Measurements from ENCODE around the gene HSPH1.

HSPH1 gene

DNA sequence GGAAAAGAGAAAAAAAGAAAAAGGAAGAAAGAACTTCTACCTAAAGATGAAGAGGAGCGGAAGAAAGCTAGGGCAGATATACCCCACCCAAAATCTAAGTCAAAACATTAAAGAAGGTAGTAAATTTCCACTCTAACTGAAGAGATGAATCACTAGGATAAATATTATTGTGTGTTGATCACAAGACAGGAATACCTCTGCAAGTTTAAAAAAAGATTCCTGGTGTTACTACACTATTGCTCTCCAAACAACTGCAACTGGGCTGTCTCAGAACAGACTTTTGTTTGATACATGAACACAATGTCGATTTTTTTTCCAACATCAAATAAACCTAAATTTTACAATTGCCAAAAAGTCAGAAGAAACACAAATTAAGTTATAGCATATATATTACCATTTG, 6.8 kb downstream of the HSPH1 start:
- H2AK5ac ChIP-seq (ENCODE audit: low read depth, low read length) = no peak overlapping the region
- H3K27ac ChIP-seq (replicated peaks; ENCODE audit: low read length) = no peak overlapping the region
- H2BK120ac ChIP-seq (ENCODE audit: low read depth, low read length) = no peak overlapping the region
- no peaks in the 10 kb centered on the region for H3K27me3 ChIP-seq (ENCODE audit: control insufficient read depth in 3 of 3, insufficient read depth in 3 of 3, low read depth in 1 of 3, low read length in 3 of 3)
- H3K4ac ChIP-seq (ENCODE audit: low read length) = no peak overlapping the region
- no peak overlapping the region for H2BK15ac ChIP-seq (ENCODE audit: low read length)
- H3K9ac ChIP-seq (ENCODE audit: low read depth, low read length, poor library complexity) = no peak overlapping the region
- WGBS, 2 donors (ENCODE audit: extremely low coverage in 2 of 2, insufficient read length in 2 of 2, insufficient replicate concordance in 1 of 2) = no CpG with 5 or more reads among the region's 2 CpGs
- no peak overlapping the region for H3K4me3 ChIP-seq (ENCODE audit: low read length in 2 of 2)
- H3K14ac ChIP-seq (ENCODE audit: low read length) = no peak overlapping the region
- H2AFZ ChIP-seq (ENCODE audit: low read length) = no peak overlapping the region
- H4K8ac ChIP-seq (ENCODE audit: low read depth, low read length) = no peak overlapping the region
- H3K4me1 ChIP-seq (ENCODE audit: control insufficient read depth in 2 of 2, insufficient read depth in 1 of 2, low read depth in 1 of 2, low read length in 2 of 2) = peaks cover 0 to 7% of the 10 kb centered on the region in 2 donors
- H3K4me2 ChIP-seq (ENCODE audit: insufficient read depth, low read length, poor library complexity, severe bottlenecking) = no peak overlapping the region
- H3K79me1 ChIP-seq (ENCODE audit: low read depth, low read length) = no peaks in the 10 kb centered on the region
- H3K23ac ChIP-seq (ENCODE audit: low read depth, low read length, poor library complexity) = no peak overlapping the region
- no peak overlapping the region for H3K18ac ChIP-seq (ENCODE audit: low read length)
- H3K9me3 ChIP-seq (replicated peaks in 1 of 2; ENCODE audit: control insufficient read depth in 2 of 2, insufficient read depth in 1 of 2, low read depth in 1 of 2, low read length in 2 of 2) = no peaks in the 10 kb centered on the region
- H4K91ac ChIP-seq (ENCODE audit: low read depth, low read length, poor library complexity) = no peak overlapping the region
- H2BK5ac ChIP-seq (ENCODE audit: low read length) = no peak overlapping the region
- H3K36me3 ChIP-seq (replicated peaks in 1 of 2; ENCODE audit: control insufficient read depth in 2 of 2, insufficient read depth in 2 of 2, low read length in 2 of 2) = peaks cover 18 to 92% of the 10 kb centered on the region in 2 donors
- no peak for DNase-seq (ENCODE audit: low spot score)
- H2BK12ac ChIP-seq (ENCODE audit: low read length) = no peak overlapping the region

- H3K9ac ChIP-seq (ENCODE audit: low read depth, low read length, poor library complexity) = no peak overlapping the region
- H3K9me3 ChIP-seq (replicated peaks in 1 of 2; ENCODE audit: control insufficient read depth in 2 of 2, insufficient read depth in 1 of 2, low read depth in 1 of 2, low read length in 2 of 2) = no peaks in the 10 kb centered on the region
- no peak overlapping the region for H2BK12ac ChIP-seq (ENCODE audit: low read length)
- H3K27ac ChIP-seq (replicated peaks; ENCODE audit: low read length) = no peak overlapping the region
- H3K18ac ChIP-seq (ENCODE audit: low read length) = no peak overlapping the region
- H2AK5ac ChIP-seq (ENCODE audit: low read depth, low read length) = no peak overlapping the region
- no CpG with 5 or more reads among the region's 3 CpGs for WGBS, 2 donors (ENCODE audit: extremely low coverage in 2 of 2, insufficient read length in 2 of 2, insufficient replicate concordance in 1 of 2)
- H3K79me1 ChIP-seq (ENCODE audit: low read depth, low read length) = no peaks in the 10 kb centered on the region
- no peak overlapping the region for H3K4ac ChIP-seq (ENCODE audit: low read length)
- H3K14ac ChIP-seq (ENCODE audit: low read length) = no peak overlapping the region
- no peak overlapping the region for H2BK15ac ChIP-seq (ENCODE audit: low read length)
- no peak overlapping the region for H2BK5ac ChIP-seq (ENCODE audit: low read length)
- H2AFZ ChIP-seq (ENCODE audit: low read length) = no peak overlapping the region
- H2BK120ac ChIP-seq (ENCODE audit: low read depth, low read length) = no peak overlapping the region
- DNase-seq (ENCODE audit: low spot score) = no peak
- no peaks in the 10 kb centered on the region for H3K4me1 ChIP-seq (ENCODE audit: control insufficient read depth in 2 of 2, insufficient read depth in 1 of 2, low read depth in 1 of 2, low read length in 2 of 2)
- H3K27me3 ChIP-seq (ENCODE audit: control insufficient read depth in 3 of 3, insufficient read depth in 3 of 3, low read depth in 1 of 3, low read length in 3 of 3) = no peaks in the 10 kb centered on the region
- H3K4me3 ChIP-seq (ENCODE audit: low read length in 2 of 2) = no peak overlapping the region
- H3K4me2 ChIP-seq (ENCODE audit: insufficient read depth, low read length, poor library complexity, severe bottlenecking) = no peak overlapping the region
- no peak overlapping the region for H4K8ac ChIP-seq (ENCODE audit: low read depth, low read length)
- peaks cover 21 to 97% of the 10 kb centered on the region in 2 donors for H3K36me3 ChIP-seq (replicated peaks in 1 of 2; ENCODE audit: control insufficient read depth in 2 of 2, insufficient read depth in 2 of 2, low read length in 2 of 2)
- H3K23ac ChIP-seq (ENCODE audit: low read depth, low read length, poor library complexity) = no peak overlapping the region
- H4K91ac ChIP-seq (ENCODE audit: low read depth, low read length, poor library complexity) = no peak overlapping the region
Measured at GRCh38 chr13:31151837-31152236, 9.9 kb downstream of the HSPH1 start.

DNA sequence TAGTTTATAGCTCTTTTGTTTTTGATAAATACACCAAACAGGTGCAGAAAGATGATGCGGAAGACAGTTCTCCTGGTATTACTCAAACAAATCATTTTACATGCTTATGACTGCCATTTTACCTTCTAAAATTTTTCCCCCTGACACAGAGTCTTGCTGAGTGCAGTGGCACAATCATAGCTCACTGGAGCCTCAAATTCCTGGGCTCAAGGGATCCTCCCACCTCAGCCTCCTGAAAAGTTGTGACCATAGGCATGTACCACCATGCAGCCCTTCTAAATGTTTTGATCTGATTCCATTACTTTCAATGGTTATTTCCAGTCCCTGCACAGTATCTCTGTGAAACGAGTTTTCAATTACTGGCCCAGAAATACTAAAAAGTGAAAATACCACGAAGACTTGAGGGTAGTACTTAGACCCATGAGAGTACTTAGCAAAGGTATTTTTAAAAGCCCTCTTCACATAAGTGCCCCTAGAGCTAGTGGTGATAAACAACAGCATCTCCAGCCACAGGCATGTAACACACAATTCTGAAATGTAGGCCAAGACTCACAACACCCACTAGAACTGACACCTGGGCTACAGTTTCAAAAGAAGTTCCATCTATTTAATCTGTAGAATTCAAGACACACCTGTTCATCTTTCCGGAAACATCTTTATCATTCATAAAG, 11.3 kb downstream of the HSPH1 start:
- H3K14ac ChIP-seq (ENCODE audit: low read length) = no peak overlapping the region
- H4K8ac ChIP-seq (ENCODE audit: low read depth, low read length) = no peak overlapping the region
- no peak overlapping the region for H2BK12ac ChIP-seq (ENCODE audit: low read length)
- no peaks in the 10 kb centered on the region for H3K27me3 ChIP-seq (ENCODE audit: control insufficient read depth in 3 of 3, insufficient read depth in 3 of 3, low read depth in 1 of 3, low read length in 3 of 3)
- H2BK120ac ChIP-seq (ENCODE audit: low read depth, low read length) = no peak overlapping the region
- no peak overlapping the region for H3K27ac ChIP-seq (replicated peaks; ENCODE audit: low read length)
- H2AFZ ChIP-seq (ENCODE audit: low read length) = no peak overlapping the region
- no peak overlapping the region for H3K18ac ChIP-seq (ENCODE audit: low read length)
- no peak overlapping the region for H3K4me3 ChIP-seq (ENCODE audit: low read length in 2 of 2)
- WGBS, 2 donors (ENCODE audit: extremely low coverage in 2 of 2, insufficient read length in 2 of 2, insufficient replicate concordance in 1 of 2) = no CpG with 5 or more reads among the region's 4 CpGs
- H4K91ac ChIP-seq (ENCODE audit: low read depth, low read length, poor library complexity) = no peak overlapping the region
- H3K79me1 ChIP-seq (ENCODE audit: low read depth, low read length) = no peaks in the 10 kb centered on the region
- no peak for DNase-seq (ENCODE audit: low spot score)
- H3K4me2 ChIP-seq (ENCODE audit: insufficient read depth, low read length, poor library complexity, severe bottlenecking) = no peak overlapping the region
- no peak overlapping the region for H3K9ac ChIP-seq (ENCODE audit: low read depth, low read length, poor library complexity)
- peaks cover 23 to 100% of the 10 kb centered on the region in 2 donors for H3K36me3 ChIP-seq (replicated peaks in 1 of 2; ENCODE audit: control insufficient read depth in 2 of 2, insufficient read depth in 2 of 2, low read length in 2 of 2)
- no peak overlapping the region for H2BK15ac ChIP-seq (ENCODE audit: low read length)
- H3K9me3 ChIP-seq (replicated peaks in 1 of 2; ENCODE audit: control insufficient read depth in 2 of 2, insufficient read depth in 1 of 2, low read depth in 1 of 2, low read length in 2 of 2) = no peaks in the 10 kb centered on the region
- H3K4me1 ChIP-seq (ENCODE audit: control insufficient read depth in 2 of 2, insufficient read depth in 1 of 2, low read depth in 1 of 2, low read length in 2 of 2) = no peaks in the 10 kb centered on the region
- no peak overlapping the region for H3K4ac ChIP-seq (ENCODE audit: low read length)
- H3K23ac ChIP-seq (ENCODE audit: low read depth, low read length, poor library complexity) = no peak overlapping the region
- no peak overlapping the region for H2BK5ac ChIP-seq (ENCODE audit: low read length)
- no peak overlapping the region for H2AK5ac ChIP-seq (ENCODE audit: low read depth, low read length)

GRCh38 chr13:31149604-31150003, 12.1 kb downstream of the HSPH1 start:
- H3K36me3 ChIP-seq (replicated peaks in 1 of 2; ENCODE audit: control insufficient read depth in 2 of 2, insufficient read depth in 2 of 2, low read length in 2 of 2) = peaks cover 25 to 100% of the 10 kb centered on the region in 2 donors

More at GRCh38 chr13:31149604-31150003, 12.1 kb downstream of the HSPH1 start:
- DNase-seq (ENCODE audit: low spot score) = no peak
- Histone ChIP-seq H3K14ac (ENCODE audit: low read length) (no peak overlapping the region), H2BK12ac (ENCODE audit: low read length) (no peak overlapping the region), H2BK15ac (ENCODE audit: low read length) (no peak overlapping the region), H2AFZ (ENCODE audit: low read length) (no peak overlapping the region), H3K9me3 (replicated peaks in 1 of 2; ENCODE audit: control insufficient read depth in 2 of 2, insufficient read depth in 1 of 2, low read depth in 1 of 2, low read length in 2 of 2) (no peaks in the 10 kb centered on the region), H3K4me3 (ENCODE audit: low read length in 2 of 2) (no peak overlapping the region), H3K9ac (ENCODE audit: low read depth, low read length, poor library complexity) (no peak overlapping the region), H4K8ac (ENCODE audit: low read depth, low read length) (no peak overlapping the region), H4K91ac (ENCODE audit: low read depth, low read length, poor library complexity) (no peak overlapping the region), H3K23ac (ENCODE audit: low read depth, low read length, poor library complexity) (no peak overlapping the region), H3K4me1 (ENCODE audit: control insufficient read depth in 2 of 2, insufficient read depth in 1 of 2, low read depth in 1 of 2, low read length in 2 of 2) (no peaks in the 10 kb centered on the region), H3K27me3 (ENCODE audit: control insufficient read depth in 3 of 3, insufficient read depth in 3 of 3, low read depth in 1 of 3, low read length in 3 of 3) (no peaks in the 10 kb centered on the region), H2BK5ac (ENCODE audit: low read length) (no peak overlapping the region), H3K27ac (replicated peaks; ENCODE audit: low read length) (no peak overlapping the region), H3K79me1 (ENCODE audit: low read depth, low read length) (no peaks in the 10 kb centered on the region), H2AK5ac (ENCODE audit: low read depth, low read length) (no peak overlapping the region), H3K4ac (ENCODE audit: low read length) (no peak overlapping the region), H3K4me2 (ENCODE audit: insufficient read depth, low read length, poor library complexity, severe bottlenecking) (no peak overlapping the region), H3K18ac (ENCODE audit: low read length) (no peak overlapping the region), H2BK120ac (ENCODE audit: low read depth, low read length) (no peak overlapping the region)
- WGBS, 2 donors (ENCODE audit: extremely low coverage in 2 of 2, insufficient read length in 2 of 2, insufficient replicate concordance in 1 of 2) = no CpG with 5 or more reads among the region's 2 CpGs

Data from neuronal stem cell (in vitro differentiated cells).